ENCODE results near the gene SLC35A2. TPM values are rescaled to one million over a fixed set of nuclear protein-coding genes. Genes with fewer than 3 reads are reported as not detected.
A peak's percentile ranks its signal among the peaks of the same experiment; 100 is the strongest.

SLC35A2 gene
- total RNA-seq, 2 donors from 2014 or later: 29.7 to 39.0 TPM

- H3K27ac ChIP-seq: peak within 1 kb of the TSS; percentile 93 to 95
- under 1% methylated on average over 27 of the region's 53 CpGs for WGBS
- no peaks in the 10 kb centered on the region for H3K36me3 ChIP-seq
- intact Hi-C loops (cut with DNase I): loop anchor here (5.0 kb wide), 1 partner anchor 60 kb away; the partner anchor contains the start of genes PQBP1 and TIMM17B
- no peaks in the 10 kb centered on the region for H3K9me3 ChIP-seq
- peak within 1 kb of the TSS; percentile 52 to 53 for H3K4me3 ChIP-seq
- DNase-seq (ENCODE audit: low spot score): no peak
- TF ChIP-seq POLR2A (IDR thresholded peaks at IDR 0.05): no peak
- no peak for TF ChIP-seq CTCF (IDR thresholded peaks at IDR 0.05)
- no peak for TF ChIP-seq POLR2AphosphoS5 (IDR thresholded peaks at IDR 0.05)
- H3K4me1 ChIP-seq (replicated peaks): no peaks in the 10 kb centered on the region
- no peaks in the 10 kb centered on the region for H3K27me3 ChIP-seq (replicated peaks; ENCODE audit: insufficient read depth)
Measured at GRCh38 chrX:48957477-48957826, 46.0 kb upstream of the SLC35A2 start, which contains the start of gene OTUD5. Gene OTUD5, minus strand, starts transcription at chrX:48957607. Its CDS starts 37 bp downstream, at chrX:48957570.

- H3K36me3 ChIP-seq: no peaks in the 10 kb centered on the region
- no peak for TF ChIP-seq POLR2A (IDR thresholded peaks at IDR 0.05)
- no peak for TF ChIP-seq POLR2AphosphoS5 (IDR thresholded peaks at IDR 0.05)
- H3K27me3 ChIP-seq (replicated peaks; ENCODE audit: insufficient read depth): no peaks in the 10 kb centered on the region
- H3K9me3 ChIP-seq: no peaks in the 10 kb centered on the region
- peak overlapping the region; percentile 52 to 53 for H3K4me3 ChIP-seq
- 12% methylated on average over 7 of the region's 61 CpGs for WGBS
- peak; percentile 3 for DNase-seq (ENCODE audit: low spot score)
- peak overlapping the region; percentile 93 to 95 for H3K27ac ChIP-seq
- no peaks in the 10 kb centered on the region for H3K4me1 ChIP-seq (replicated peaks)
- intact Hi-C loops (cut with DNase I): loop anchor here (5.0 kb wide), 1 partner anchor 60 kb away; the partner anchor contains the start of genes PQBP1 and TIMM17B
Measured at GRCh38 chrX:48956728-48957414, 45.4 kb upstream of the SLC35A2 start.

- intact Hi-C loops (cut with DNase I): no loop called here
- no peak for DNase-seq (ENCODE audit: low spot score)
- H3K4me1 ChIP-seq (replicated peaks): no peaks in the 10 kb centered on the region
- no peaks in the 10 kb centered on the region for H3K27me3 ChIP-seq (replicated peaks; ENCODE audit: insufficient read depth)
- TF ChIP-seq CTCF (IDR thresholded peaks at IDR 0.05): no peak
- no peak for TF ChIP-seq POLR2AphosphoS5 (IDR thresholded peaks at IDR 0.05)
- TF ChIP-seq POLR2A (IDR thresholded peaks at IDR 0.05): no peak
- WGBS: 89% methylated on average over 1 of the region's 1 CpG
- H3K9me3 ChIP-seq: no peaks in the 10 kb centered on the region
- H3K27ac ChIP-seq: no peak overlapping the region
- no peak overlapping the region for H3K4me3 ChIP-seq
- H3K36me3 ChIP-seq: no peaks in the 10 kb centered on the region
Measured at GRCh38 chrX:48948589-48948988, 37.1 kb upstream of the SLC35A2 start.

- Histone ChIP-seq H3K4me3 (no peak overlapping the region), H3K4me1 (replicated peaks) (no peaks in the 10 kb centered on the region), H3K36me3 (no peaks in the 10 kb centered on the region), H3K9me3 (no peaks in the 10 kb centered on the region), H3K27me3 (replicated peaks; ENCODE audit: insufficient read depth) (no peaks in the 10 kb centered on the region), H3K27ac (no peak overlapping the region)
- intact Hi-C loops (cut with DNase I): no loop called here
- TF ChIP-seq CTCF (IDR thresholded peaks at IDR 0.05): peak in 3 of 4 experiments; percentile 35 to 44 (median 44)
- no peak for TF ChIP-seq POLR2AphosphoS5 (IDR thresholded peaks at IDR 0.05)
- TF ChIP-seq POLR2A (IDR thresholded peaks at IDR 0.05): no peak
- DNase-seq (ENCODE audit: low spot score): peak; percentile 19
- 53% methylated on average over 8 of the region's 8 CpGs for WGBS
Measured at GRCh38 chrX:48945517-48946348, 34.3 kb upstream of the SLC35A2 start.

GRCh38 chrX:48942895-48943294 lies 31.4 kb upstream of the SLC35A2 start:
- no peaks in the 10 kb centered on the region for H3K9me3 ChIP-seq
- H3K27me3 ChIP-seq (replicated peaks; ENCODE audit: insufficient read depth): no peaks in the 10 kb centered on the region
- TF ChIP-seq POLR2AphosphoS5 (IDR thresholded peaks at IDR 0.05) (no peak), POLR2A (IDR thresholded peaks at IDR 0.05) (no peak), CTCF (IDR thresholded peaks at IDR 0.05) (no peak)
- H3K4me1 ChIP-seq (replicated peaks): no peaks in the 10 kb centered on the region
- no peak overlapping the region for H3K27ac ChIP-seq
- 92% methylated on average over 2 of the region's 2 CpGs for WGBS
- no peak for DNase-seq (ENCODE audit: low spot score)
- no peaks in the 10 kb centered on the region for H3K36me3 ChIP-seq
- intact Hi-C loops (cut with DNase I): no loop called here
- H3K4me3 ChIP-seq: no peak overlapping the region
